ENCODE data around the gene ST3GAL6. TPM values are rescaled to one million over a fixed set of nuclear protein-coding genes. Genes with fewer than 3 reads are reported as not detected.
A peak's percentile ranks its signal among the peaks of the same experiment; 100 is the strongest.
"Not testable (repeated sequence)": the region's sequence is repeated elsewhere in the genome, so short reads cannot be mapped to it uniquely, and the experiment has no call there.

The ST3GAL6 gene
- total RNA-seq, 1 donor from 2014 or later, result 12.0 TPM

GRCh38 chr3:98801043-98801747 is 38.1 kb downstream of the ST3GAL6 start:
- no peak for DNase-seq (ENCODE audit: low spot score)

GRCh38 chr3:98805571-98805970 is 42.4 kb downstream of the ST3GAL6 start:
- DNase-seq (ENCODE audit: low spot score), result no peak

GRCh38 chr3:98806521-98806920 is 43.4 kb downstream of the ST3GAL6 start:
- no peak for DNase-seq (ENCODE audit: low spot score)

- no peak for DNase-seq (ENCODE audit: low spot score)
These were observed 43.9 kb downstream of the ST3GAL6 start for GRCh38 chr3:98807011-98807410.

GRCh38 chr3:98807561-98807960 is 44.4 kb downstream of the ST3GAL6 start:
- no peak for DNase-seq (ENCODE audit: low spot score)

- DNase-seq (ENCODE audit: low spot score), result no peak
These were observed 44.9 kb downstream of the ST3GAL6 start for GRCh38 chr3:98808071-98808470.

- peak; percentile 68 for DNase-seq (ENCODE audit: low spot score)
These were observed 46.4 kb downstream of the ST3GAL6 start for GRCh38 chr3:98809557-98809956.

GRCh38 chr3:98811048-98811447 is 47.9 kb downstream of the ST3GAL6 start:
- DNase-seq (ENCODE audit: low spot score), result no peak

GRCh38 chr3:98812851-98813374 is 49.8 kb downstream of the ST3GAL6 start:
- DNase-seq (ENCODE audit: low spot score), result peak; percentile 37

GRCh38 chr3:98814817-98815420 is 51.8 kb downstream of the ST3GAL6 start:
- DNase-seq (ENCODE audit: low spot score), result peak; percentile 71

- DNase-seq (ENCODE audit: low spot score), result peak; percentile 66
These were observed 54.5 kb downstream of the ST3GAL6 start for GRCh38 chr3:98817547-98818041.

- DNase-seq (ENCODE audit: low spot score), result peak; percentile 26
These were observed 57.9 kb downstream of the ST3GAL6 start for GRCh38 chr3:98821063-98821462.

GRCh38 chr3:98823791-98824190 is 60.7 kb downstream of the ST3GAL6 start:
- DNase-seq (ENCODE audit: low spot score), result no peak

GRCh38 chr3:98824256-98824655 is 61.1 kb downstream of the ST3GAL6 start:
- no peak for DNase-seq (ENCODE audit: low spot score)

- DNase-seq (ENCODE audit: low spot score), result no peak
These were observed 63.0 kb downstream of the ST3GAL6 start for GRCh38 chr3:98826126-98826525.

GRCh38 chr3:98827221-98827920 is 64.2 kb downstream of the ST3GAL6 start:
- no peak for DNase-seq (ENCODE audit: low spot score)

GRCh38 chr3:98829246-98829832 is 66.2 kb downstream of the ST3GAL6 start:
- DNase-seq (ENCODE audit: low spot score), result no peak

GRCh38 chr3:98831060-98831459 is 67.9 kb downstream of the ST3GAL6 start:
- DNase-seq (ENCODE audit: low spot score), result not testable (repeated sequence)

GRCh38 chr3:98839846-98840245 is 76.7 kb downstream of the ST3GAL6 start:
- no peak for DNase-seq (ENCODE audit: low spot score)

- DNase-seq (ENCODE audit: low spot score), result no peak
These were observed 80.3 kb downstream of the ST3GAL6 start for GRCh38 chr3:98843266-98843959.

Data from umbilical cord (tissue), 2 donors.